Adipose tissue (tissue), 3 donors: Measurements from ENCODE around the gene MINDY4. TPM values are rescaled to one million over a fixed set of nuclear protein-coding genes. Genes with fewer than 3 reads are reported as not detected.
A peak's percentile ranks its signal among the peaks of the same experiment; 100 is the strongest.

Experiments used
- H3K27ac ChIP-seq: one replicate; pipeline ENCODE4 v1.5.1; 2013; ENCODE audit warnings: low read depth, low read length
- WGBS, 3 donors: extraction: QIAGEN DNeasy Blood & Tissue Kit; methylation state at CpG; one replicate each; pipeline ENCODE4 v1.1.7; 2013; 5-methylcytosine and 5-hydroxymethylcytosine counted together
- polyA plus RNA-seq, 3 donors: library from polyadenylated mRNA; stranded (reverse); fragments of 200-250 nt; gene quantifications; one replicate each; pipeline ENCODE4 v1.2.3, GENCODE V29; 2013
- donor health status: healthy with polysubstance abuse.
- donor health status: Bipolar disorder and iron deficiency.
- donor health status: healthy.

The MINDY4 gene
- polyA plus RNA-seq, 3 donors, result 2.5 to 3.6 (median 2.5) TPM

GRCh38 chr7:30898411-30898810 lies 127.2 kb downstream of the MINDY4 start:
- 63 to 71% (median 67%) methylated on average over 12 of the region's 12 CpGs for WGBS, 3 donors
- no peak overlapping the region for H3K27ac ChIP-seq

- no peak overlapping the region for H3K27ac ChIP-seq
- WGBS, 3 donors, result 95 to 99% (median 97%) methylated on average over 7 of the region's 7 CpGs
These were observed 127.8 kb downstream of the MINDY4 start for GRCh38 chr7:30899066-30899465.

GRCh38 chr7:30899630-30900029 lies 128.4 kb downstream of the MINDY4 start:
- 24 to 57% (median 32%) methylated on average over 6 of the region's 6 CpGs for WGBS, 3 donors

GRCh38 chr7:30900053-30900452 lies 128.8 kb downstream of the MINDY4 start:
- 46 to 68% (median 62%) methylated on average over 9 of the region's 9 CpGs for whole genome bisulfite sequencing, 3 donors
- H3K27ac ChIP-seq, result no peak overlapping the region

More at GRCh38 chr7:30899630-30900029, 128.4 kb downstream of the MINDY4 start:
- no peak overlapping the region for H3K27ac ChIP-seq

GRCh38 chr7:30900803-30901362 lies 129.7 kb downstream of the MINDY4 start:
- 75 to 87% (median 77%) methylated on average over 11 of the region's 11 CpGs for WGBS, 3 donors
- peak overlapping the region; percentile 23 for H3K27ac ChIP-seq

- 73 to 92% (median 80%) methylated on average over 2 of the region's 2 CpGs for WGBS, 3 donors
- no peak overlapping the region for H3K27ac ChIP-seq
These were observed 130.6 kb downstream of the MINDY4 start for GRCh38 chr7:30901856-30902255.

- 90% methylated on average over 11 of the region's 11 CpGs for WGBS, 3 donors
- no peak overlapping the region for H3K27ac ChIP-seq
These were observed 131.2 kb downstream of the MINDY4 start for GRCh38 chr7:30902466-30902865.

GRCh38 chr7:30903146-30903545 lies 131.9 kb downstream of the MINDY4 start:
- H3K27ac ChIP-seq, result no peak overlapping the region
- 88 to 94% (median 92%) methylated on average over 8 of the region's 8 CpGs for WGBS, 3 donors

GRCh38 chr7:30904561-30904960 lies 133.3 kb downstream of the MINDY4 start:
- 70 to 86% (median 84%) methylated on average over 9 of the region's 9 CpGs for WGBS, 3 donors
- no peak overlapping the region for H3K27ac ChIP-seq

- H3K27ac ChIP-seq, result no peak overlapping the region
- 53 to 80% (median 76%) methylated on average over 14 to 15 of the region's 15 CpGs for WGBS, 3 donors
These were observed 134.1 kb downstream of the MINDY4 start for GRCh38 chr7:30905078-30906012.

- 23 to 68% (median 53%) methylated on average over 7 of the region's 7 CpGs for WGBS, 3 donors
- no peak overlapping the region for H3K27ac ChIP-seq
These were observed 134.8 kb downstream of the MINDY4 start for GRCh38 chr7:30906014-30906413.

- 70 to 90% (median 87%) methylated on average over 11 of the region's 11 CpGs for WGBS, 3 donors
- H3K27ac ChIP-seq, result no peak overlapping the region
These were observed 135.5 kb downstream of the MINDY4 start for GRCh38 chr7:30906515-30907240.

GRCh38 chr7:30907527-30908267 lies 136.5 kb downstream of the MINDY4 start:
- WGBS, 3 donors, result 46 to 57% (median 53%) methylated on average over 14 of the region's 14 CpGs
- no peak overlapping the region for H3K27ac ChIP-seq

- WGBS, 3 donors, result 86 to 94% (median 90%) methylated on average over 10 of the region's 10 CpGs
These were observed 137.5 kb downstream of the MINDY4 start for GRCh38 chr7:30908681-30909080.

GRCh38 chr7:30909431-30909830 lies 138.2 kb downstream of the MINDY4 start:
- H3K27ac ChIP-seq, result no peak overlapping the region
- 74 to 93% (median 92%) methylated on average over 6 of the region's 6 CpGs for WGBS, 3 donors

More at GRCh38 chr7:30908681-30909080, 137.5 kb downstream of the MINDY4 start:
- H3K27ac ChIP-seq, result no peak overlapping the region

GRCh38 chr7:30910411-30911073 lies 139.3 kb downstream of the MINDY4 start:
- no peak overlapping the region for H3K27ac ChIP-seq

GRCh38 chr7:30911133-30911532 lies 139.9 kb downstream of the MINDY4 start:
- WGBS, 3 donors, result 69 to 71% (median 69%) methylated on average over 11 of the region's 11 CpGs

More at GRCh38 chr7:30910411-30911073, 139.3 kb downstream of the MINDY4 start:
- 42 to 69% (median 63%) methylated on average over 10 to 11 of the region's 11 CpGs for WGBS, 3 donors

GRCh38 chr7:30911561-30911969 lies 140.3 kb downstream of the MINDY4 start, which contains the start of gene AQP1:
Gene AQP1 (plus strand): TSS chr7:30911853. CDS start chr7:30911910, 57 bp downstream.
- 17 to 48% (median 27%) methylated on average over 12 of the region's 12 CpGs for WGBS, 3 donors
- H3K27ac ChIP-seq, result no peak within 1 kb of the TSS

More at GRCh38 chr7:30911133-30911532, 139.9 kb downstream of the MINDY4 start:
- no peak overlapping the region for H3K27ac ChIP-seq
